Activated CD8-positive, alpha-beta T cell treated with anti-CD3 and anti-CD28 coated beads, Interleukin-2, amount 10 ng/mL, durations not matched to agents 7 days and 5 days (primary cell): Measurements from ENCODE around the gene PAQR4. TPM values are rescaled to one million over a fixed set of nuclear protein-coding genes. Genes with fewer than 3 reads are reported as not detected.

Experiments used
- ATAC-seq: fragments of 150-1000 bp; cut with Tn5 transposase; one replicate; pipeline ENCODE4 v1.10.0; 2021; ENCODE audit warnings: moderate library complexity
- CTCF ChIA-PET: fragments of 350-600 bp; sonication (Branson Sonifier 250); formaldehyde crosslinking; loops from one replicate; lab custom pipeline; 2021; ENCODE audit warnings: antibody characterized with exemption; lab: Charles Lee
- POLR2A ChIA-PET: fragments of 350-600 bp; sonication (Branson Sonifier 250); formaldehyde crosslinking; loops from one replicate; lab custom pipeline; 2021; ENCODE audit warnings: antibody characterized with exemption; lab: Charles Lee
- DNase-seq: peaks from one replicate; pipeline ENCODE4 v3.0.0-alpha.2; 2020
- H3K27ac Mint-ChIP-seq: one replicate; pipeline ENCODE4 v1.8.0; 2021; ENCODE audit warnings: mild to moderate bottlenecking, mixed read lengths
- H3K27me3 Mint-ChIP-seq: one replicate; pipeline ENCODE4 v1.8.0; 2021; ENCODE audit warnings: low read depth, mixed read lengths
- H3K36me3 Mint-ChIP-seq: one replicate; pipeline ENCODE4 v1.8.0; 2021; ENCODE audit warnings: low read depth, mixed read lengths
- H3K4me1 Mint-ChIP-seq: one replicate; pipeline ENCODE4 v1.8.0; 2021; ENCODE audit warnings: low read depth, mixed read lengths
- H3K4me3 Mint-ChIP-seq: one replicate; pipeline ENCODE4 v1.8.0; 2021; ENCODE audit warnings: mild to moderate bottlenecking, mixed read lengths
- H3K9me3 Mint-ChIP-seq: one replicate; pipeline ENCODE4 v1.8.0; 2022; ENCODE audit warnings: mixed read lengths; ENCODE audit not compliant: insufficient read depth
- total RNA-seq, 2 experiments: library from RNA; stranded (reverse); gene quantifications; one replicate each; pipeline ENCODE4 v1.2.3, GENCODE V29; 2021

The PAQR4 gene
- total RNA-seq, 2 experiments from 2014 or later = 53.6 to 57.7 TPM

GRCh38 chr16:2948807-2949704 lies 20.1 kb upstream of the PAQR4 start:
- ChIA-PET CTCF (interaction anchor here (2.0 kb wide), 1 partner anchor 22 kb away, joined by 5 read pairs; no protein-coding TSS in a partner anchor), POLR2A (no interaction called here)
- no peaks in the 10 kb centered on the region for H3K27me3 Mint-ChIP-seq
- ATAC-seq (no peak), DNase-seq (no peak)
- no peaks in the 10 kb centered on the region for H3K9me3 Mint-ChIP-seq
- no peak overlapping the region for H3K27ac Mint-ChIP-seq
- H3K36me3 Mint-ChIP-seq = no peaks in the 10 kb centered on the region
- no peak overlapping the region for H3K4me3 Mint-ChIP-seq
- H3K4me1 Mint-ChIP-seq = peaks cover 2% of the 10 kb centered on the region

DNA sequence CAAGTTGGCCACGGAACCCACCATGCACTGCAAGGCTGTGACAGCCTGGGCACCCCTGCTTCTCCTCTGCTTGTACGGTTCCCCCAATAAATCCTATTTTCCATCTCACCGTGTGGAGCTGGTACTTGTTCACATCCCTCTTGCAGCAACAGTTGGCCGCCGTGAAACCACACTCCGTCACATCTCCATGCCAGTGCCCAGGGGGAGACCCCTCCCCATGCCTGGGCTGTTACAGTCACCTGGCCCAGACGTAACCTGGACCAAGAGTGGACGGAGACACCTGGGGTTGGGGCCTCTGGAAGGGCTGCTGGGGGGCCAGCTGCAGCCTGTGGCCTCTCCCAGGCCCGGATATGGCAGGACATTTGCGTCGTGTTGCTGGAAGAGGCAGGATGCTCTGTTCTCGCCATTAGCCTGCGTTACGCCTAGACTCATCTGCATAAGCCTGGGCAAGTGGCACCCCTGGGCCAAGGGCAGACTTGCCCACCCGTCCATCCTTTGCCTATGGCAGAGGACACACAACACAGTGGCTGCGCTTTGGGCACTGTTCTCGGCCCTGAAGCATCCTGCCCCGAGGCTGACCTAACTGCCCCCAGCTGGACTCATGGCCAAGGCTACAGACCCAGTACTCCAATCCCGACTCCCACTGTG lies 19.3 kb upstream of the PAQR4 start:
- ChIA-PET POLR2A (no interaction called here), CTCF (interaction anchor here (2.0 kb wide), 1 partner anchor 23 kb away, joined by 5 read pairs; no protein-coding TSS in a partner anchor)
- no peak for DNase-seq
- no peaks in the 10 kb centered on the region for H3K36me3 Mint-ChIP-seq
- no peak for ATAC-seq
- H3K4me3 Mint-ChIP-seq = no peak overlapping the region
- peaks cover 2% of the 10 kb centered on the region for H3K27me3 Mint-ChIP-seq
- peaks cover 2% of the 10 kb centered on the region for H3K4me1 Mint-ChIP-seq
- H3K27ac Mint-ChIP-seq = no peak overlapping the region
- H3K9me3 Mint-ChIP-seq = no peaks in the 10 kb centered on the region

- Mint-ChIP-seq H3K9me3 (no peaks in the 10 kb centered on the region), H3K27me3 (peaks cover 2% of the 10 kb centered on the region), H3K4me3 (no peak overlapping the region), H3K36me3 (no peaks in the 10 kb centered on the region), H3K27ac (no peak overlapping the region), H3K4me1 (peaks cover 2% of the 10 kb centered on the region)
- ChIA-PET CTCF (interaction anchor here (1.2 to 2.0 kb wide), 2 partner anchors 23 to 111 kb away, joined by 3 to 5 read pairs; no protein-coding TSS in a partner anchor), POLR2A (no interaction called here)
- ATAC-seq (no peak), DNase-seq (no peak)
Measured at GRCh38 chr16:2950353-2950724, 18.8 kb upstream of the PAQR4 start.

DNA sequence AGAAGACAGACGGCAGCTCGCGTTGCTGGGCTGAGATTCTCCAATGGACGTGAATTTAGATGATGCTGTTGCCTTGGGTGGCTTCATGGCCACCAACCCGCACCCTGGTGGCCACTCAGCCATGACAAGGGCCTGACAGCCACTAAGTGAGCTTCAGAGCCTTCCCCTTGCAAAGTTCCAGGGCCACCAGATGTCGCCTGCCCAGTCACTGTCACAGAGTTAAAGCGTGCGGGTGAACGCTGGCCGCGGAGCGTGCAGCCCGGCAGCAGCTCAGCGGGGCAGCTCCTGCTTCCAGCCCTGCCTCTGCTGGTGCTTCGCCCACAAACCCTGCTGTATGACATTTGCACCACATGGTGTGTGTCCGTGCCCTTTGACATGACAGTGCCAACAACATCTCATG lies 18.4 kb upstream of the PAQR4 start:
- no peak overlapping the region for H3K4me3 Mint-ChIP-seq
- H3K27me3 Mint-ChIP-seq = peaks cover 2% of the 10 kb centered on the region
- H3K4me1 Mint-ChIP-seq = peaks cover 2% of the 10 kb centered on the region
- no peaks in the 10 kb centered on the region for H3K36me3 Mint-ChIP-seq
- H3K9me3 Mint-ChIP-seq = no peaks in the 10 kb centered on the region
- ChIA-PET CTCF (interaction anchor here (1.2 to 2.0 kb wide), 2 partner anchors 24 to 111 kb away, joined by 3 to 5 read pairs; no protein-coding TSS in a partner anchor), POLR2A (no interaction called here)
- no peak for DNase-seq
- no peak overlapping the region for H3K27ac Mint-ChIP-seq
- ATAC-seq = no peak

- POLR2A ChIA-PET = interaction anchor here (0.6 kb wide), 1 partner anchor 672 kb away, joined by 5 read pairs; no protein-coding TSS in a partner anchor
- no peaks in the 10 kb centered on the region for H3K9me3 Mint-ChIP-seq
- ATAC-seq (no peak), DNase-seq (no peak)
- H3K4me3 Mint-ChIP-seq = no peak overlapping the region
- no peak overlapping the region for H3K27ac Mint-ChIP-seq
- peaks cover 7% of the 10 kb centered on the region for H3K4me1 Mint-ChIP-seq
- CTCF ChIA-PET = interaction anchor here (1.3 to 1.5 kb wide), 2 partner anchors 10 to 33 kb away, joined by 3 to 4 read pairs; no protein-coding TSS in a partner anchor
- no peaks in the 10 kb centered on the region for H3K36me3 Mint-ChIP-seq
- peaks cover 3% of the 10 kb centered on the region for H3K27me3 Mint-ChIP-seq
Measured at GRCh38 chr16:2952679-2953078, 16.5 kb upstream of the PAQR4 start.

DNA sequence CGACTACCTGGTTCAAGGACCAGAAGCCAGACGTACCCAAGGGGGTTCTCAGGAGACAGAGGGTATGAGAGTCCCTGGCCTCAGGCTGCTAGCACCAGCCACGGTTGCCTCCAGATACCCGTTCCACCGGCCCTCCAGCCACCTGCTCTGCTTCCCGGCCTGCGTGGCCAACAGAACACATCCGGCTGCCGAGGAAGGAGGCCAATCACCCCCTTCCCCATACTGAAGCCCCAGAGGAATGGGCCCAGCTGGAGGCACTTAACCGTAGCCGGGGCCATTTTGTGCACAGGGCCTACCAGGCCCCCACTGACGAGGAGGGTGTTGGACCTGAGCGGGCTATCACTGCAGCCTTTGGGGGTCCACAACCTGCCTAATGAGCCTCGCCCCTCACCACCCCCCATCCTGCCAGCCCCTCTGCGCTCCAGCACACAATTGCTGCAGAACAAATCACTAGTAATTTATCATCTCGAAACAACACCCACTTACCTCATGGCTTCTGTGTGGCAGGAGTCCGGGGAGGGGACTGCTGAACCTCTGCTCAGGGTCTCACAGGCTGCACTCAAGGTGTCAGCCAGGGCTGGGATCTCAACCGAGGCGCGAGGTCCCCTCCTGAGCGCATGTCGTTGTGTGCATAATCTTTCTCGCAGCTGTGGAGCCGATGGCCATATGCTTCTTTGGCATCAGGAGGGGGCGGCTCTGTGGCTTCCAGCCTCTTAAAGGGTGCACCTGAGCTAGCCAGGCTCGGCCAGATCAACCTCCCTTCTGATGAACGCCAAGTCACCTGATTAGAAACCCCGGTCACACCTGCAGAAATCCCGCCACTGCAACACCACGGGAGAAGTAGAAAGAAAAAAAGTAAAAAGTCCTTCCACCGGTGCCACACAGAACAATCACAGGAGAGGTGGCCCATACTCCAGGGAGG lies 15.2 kb upstream of the PAQR4 start:
- peaks cover 3% of the 10 kb centered on the region for H3K27me3 Mint-ChIP-seq
- no peak overlapping the region for H3K4me3 Mint-ChIP-seq
- H3K4me1 Mint-ChIP-seq = peaks cover 7% of the 10 kb centered on the region
- no peak overlapping the region for H3K27ac Mint-ChIP-seq
- CTCF ChIA-PET = interaction anchor here (1.3 to 1.5 kb wide), 2 partner anchors 8 to 35 kb away, joined by 3 to 4 read pairs; no protein-coding TSS in a partner anchor
- DNase-seq (no peak), ATAC-seq (no peak)
- H3K9me3 Mint-ChIP-seq = no peaks in the 10 kb centered on the region
- POLR2A ChIA-PET = no interaction called here
- H3K36me3 Mint-ChIP-seq = no peaks in the 10 kb centered on the region

DNA sequence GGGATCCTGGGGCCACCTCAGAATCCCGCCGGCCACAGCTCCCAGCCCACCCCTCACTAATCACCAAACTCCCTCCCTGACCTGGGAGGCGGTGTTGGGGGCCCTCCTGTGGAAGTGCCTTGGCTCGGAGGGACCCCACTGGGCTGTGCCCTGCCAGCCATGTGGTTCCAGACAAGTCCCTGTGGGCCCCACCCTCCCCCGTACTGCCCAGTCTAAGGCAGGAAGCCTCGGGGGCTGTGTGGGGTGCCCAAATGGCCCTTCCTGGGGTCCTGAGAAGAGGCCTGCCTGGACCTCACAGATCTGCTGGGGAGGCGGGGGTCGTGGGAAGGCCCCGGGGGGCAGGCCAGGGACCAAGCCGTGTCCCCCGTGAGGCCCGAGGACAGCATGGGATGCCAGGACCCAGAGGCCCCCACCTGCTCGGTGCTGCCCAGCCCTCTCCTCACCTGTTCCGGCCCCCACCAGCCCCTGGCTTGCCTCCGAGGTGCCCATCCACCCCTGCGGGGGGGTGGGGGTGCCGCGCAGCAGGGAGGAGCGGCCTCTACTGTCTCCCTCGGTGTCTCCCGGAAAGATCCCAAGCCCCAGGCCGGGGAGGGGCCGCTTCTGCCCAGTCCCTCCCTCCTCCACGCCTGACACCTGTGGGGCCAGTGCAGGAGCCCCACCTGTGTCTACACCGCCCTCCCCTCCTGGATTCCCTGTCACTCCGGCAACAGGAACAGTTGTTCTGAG lies 14.3 kb upstream of the PAQR4 start:
- ChIA-PET CTCF (no interaction called here), POLR2A (no interaction called here)
- H3K36me3 Mint-ChIP-seq = no peaks in the 10 kb centered on the region
- no peak overlapping the region for H3K27ac Mint-ChIP-seq
- peaks cover 7% of the 10 kb centered on the region for H3K4me1 Mint-ChIP-seq
- no peak for ATAC-seq
- H3K9me3 Mint-ChIP-seq = no peaks in the 10 kb centered on the region
- DNase-seq = no peak
- H3K27me3 Mint-ChIP-seq = peaks cover 4% of the 10 kb centered on the region
- no peak overlapping the region for H3K4me3 Mint-ChIP-seq

DNA sequence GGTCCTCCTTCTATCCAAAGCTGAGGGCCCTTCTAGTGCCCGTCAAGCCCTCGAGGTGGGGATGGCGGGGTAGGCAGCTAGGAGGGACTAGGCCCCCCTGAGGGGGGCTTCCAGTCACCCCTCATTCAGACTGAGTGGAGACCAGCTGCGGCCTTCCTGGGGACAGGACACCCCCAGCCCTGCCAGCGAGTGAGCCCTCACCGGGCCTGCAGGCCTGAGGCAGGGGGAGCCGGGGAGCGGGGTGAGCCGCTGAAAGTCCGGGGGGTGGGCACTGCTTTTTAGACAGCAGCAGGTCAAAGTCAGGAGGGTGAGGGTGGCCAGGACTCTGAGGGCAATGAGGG lies 13.7 kb upstream of the PAQR4 start:
- H3K36me3 Mint-ChIP-seq = no peaks in the 10 kb centered on the region
- CTCF ChIA-PET = interaction anchor here (1.2 kb wide), 1 partner anchor 29 kb away, joined by 6 read pairs; no protein-coding TSS in a partner anchor

GRCh38 chr16:2955779-2956578 lies 13.2 kb upstream of the PAQR4 start:
- Mint-ChIP-seq H3K4me1 (peaks cover 7% of the 10 kb centered on the region), H3K4me3 (no peak overlapping the region), H3K27ac (no peak overlapping the region), H3K36me3 (no peaks in the 10 kb centered on the region), H3K9me3 (no peaks in the 10 kb centered on the region), H3K27me3 (peaks cover 8% of the 10 kb centered on the region)
- ATAC-seq (no peak), DNase-seq (no peak)
- ChIA-PET CTCF (interaction anchor here (1.0 to 1.2 kb wide), 2 partner anchors 9 to 29 kb away, joined by 4 to 6 read pairs; no protein-coding TSS in a partner anchor), POLR2A (no interaction called here)

More for the DNA sequence above, 13.7 kb upstream of the PAQR4 start:
- Mint-ChIP-seq H3K4me1 (peaks cover 7% of the 10 kb centered on the region), H3K27me3 (peaks cover 8% of the 10 kb centered on the region), H3K4me3 (no peak overlapping the region), H3K27ac (no peak overlapping the region), H3K9me3 (no peaks in the 10 kb centered on the region)
- ATAC-seq = no peak
- DNase-seq = no peak
- POLR2A ChIA-PET = no interaction called here

GRCh38 chr16:2956579-2956956 lies 12.6 kb upstream of the PAQR4 start:
- no peak overlapping the region for H3K4me3 Mint-ChIP-seq
- ChIA-PET POLR2A (no interaction called here), CTCF (interaction anchor here (1.0 to 1.2 kb wide), 2 partner anchors 10 to 30 kb away, joined by 4 to 6 read pairs; no protein-coding TSS in a partner anchor)
- no peak overlapping the region for H3K27ac Mint-ChIP-seq
- ATAC-seq (no peak), DNase-seq (no peak)
- H3K9me3 Mint-ChIP-seq = no peaks in the 10 kb centered on the region
- peaks cover 8% of the 10 kb centered on the region for H3K27me3 Mint-ChIP-seq
- H3K36me3 Mint-ChIP-seq = no peaks in the 10 kb centered on the region
- H3K4me1 Mint-ChIP-seq = peaks cover 7% of the 10 kb centered on the region
